Esophagus squamous epithelium (tissue), 4 donors: ENCODE results near the gene PGP.

Source experiments
- POLR2A ChIP-seq, 4 donors: fragments of 450-650 bp; IDR thresholded peaks; one replicate each; pipeline ENCODE4 v1.6.1; 2017; ENCODE audit warnings: antibody characterized with exemption in 4 of 4, mild to moderate bottlenecking in 4 of 4, moderate library complexity in 3 of 4
- TF ChIP-seq, protein P1 (sequence below), 6 experiments: fragments of 450-650 bp in 4 of 6; fragments of 200-600 bp in 2 of 6; sonication (generic) in 2 of 6; IDR thresholded peaks; one replicate each; pipeline ENCODE4 v1.5.1; 2016 to 2019; ENCODE audit warnings: antibody characterized with exemption in 6 of 6, mild to moderate bottlenecking in 4 of 6, moderate library complexity in 4 of 6

- TF ChIP-seq, protein P1, sequence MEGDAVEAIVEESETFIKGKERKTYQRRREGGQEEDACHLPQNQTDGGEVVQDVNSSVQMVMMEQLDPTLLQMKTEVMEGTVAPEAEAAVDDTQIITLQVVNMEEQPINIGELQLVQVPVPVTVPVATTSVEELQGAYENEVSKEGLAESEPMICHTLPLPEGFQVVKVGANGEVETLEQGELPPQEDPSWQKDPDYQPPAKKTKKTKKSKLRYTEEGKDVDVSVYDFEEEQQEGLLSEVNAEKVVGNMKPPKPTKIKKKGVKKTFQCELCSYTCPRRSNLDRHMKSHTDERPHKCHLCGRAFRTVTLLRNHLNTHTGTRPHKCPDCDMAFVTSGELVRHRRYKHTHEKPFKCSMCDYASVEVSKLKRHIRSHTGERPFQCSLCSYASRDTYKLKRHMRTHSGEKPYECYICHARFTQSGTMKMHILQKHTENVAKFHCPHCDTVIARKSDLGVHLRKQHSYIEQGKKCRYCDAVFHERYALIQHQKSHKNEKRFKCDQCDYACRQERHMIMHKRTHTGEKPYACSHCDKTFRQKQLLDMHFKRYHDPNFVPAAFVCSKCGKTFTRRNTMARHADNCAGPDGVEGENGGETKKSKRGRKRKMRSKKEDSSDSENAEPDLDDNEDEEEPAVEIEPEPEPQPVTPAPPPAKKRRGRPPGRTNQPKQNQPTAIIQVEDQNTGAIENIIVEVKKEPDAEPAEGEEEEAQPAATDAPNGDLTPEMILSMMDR (IDR thresholded peaks at IDR 0.05): peak in 1 of 6 experiments; percentile 3
- TF ChIP-seq POLR2A (IDR thresholded peaks at IDR 0.05): no peak
Observed at GRCh38 chr16:2162676-2163118, 51.9 kb downstream of the PGP start.
